Endothelial cell of umbilical vein (primary cell): ENCODE measurements around the gene PCDH19. TPM values are rescaled to one million over a fixed set of nuclear protein-coding genes. Genes with fewer than 3 reads are reported as not detected.

Source experiments
- BruUV-seq: library from RNA; stranded (reverse); fragments of 400-500 nt; replicated peaks from 2 replicates; lab custom pipeline; 2021; lab: Mats Ljungman, UMichigan
- CTCF ChIA-PET: fragments of 300-600, 350-600 bp; sonication (Branson Sonifier 250); formaldehyde crosslinking; loops from one replicate; lab custom pipeline; 2021; ENCODE audit warnings: antibody characterized with exemption, inconsistent platforms; lab: Charles Lee
- POLR2A ChIA-PET: fragments of 300-600, 350-600 bp; sonication (Branson Sonifier 250); formaldehyde crosslinking; loops from one replicate; lab custom pipeline; 2021; ENCODE audit warnings: antibody characterized with exemption, inconsistent platforms; lab: Charles Lee
- DNase-seq: peaks from one replicate; pipeline ENCODE4 v3.0.0-alpha.2; 2011; ENCODE audit warnings: low read depth, low spot score
- FAIRE-seq: peaks from 2 replicates; lab custom pipeline; 2011; peaks lifted over from hg19 to GRCh38; lab: Jason Lieb, UNC
- H2AFZ ChIP-seq: 2 replicates; pipeline ENCODE4 v1.6.0; 2012; ENCODE audit warnings: low read depth, low read length, control low read depth, inconsistent platforms
- H3K27ac ChIP-seq: 2 replicates; pipeline ENCODE4 v1.5.1; 2011; ENCODE audit warnings: low read depth, mild to moderate bottlenecking, control low read depth, low read length, moderate library complexity; ENCODE audit not compliant: insufficient read depth
- H3K27me3 ChIP-seq, 2 experiments: 2 replicates each; pipeline versions ENCODE4 v1.6.0 to v1.6.1; 2011; ENCODE audit warnings: low read length in 2 of 2, mixed read lengths in 1 of 2; ENCODE audit not compliant: control insufficient read depth in 2 of 2, insufficient read depth in 2 of 2
- H3K36me3 ChIP-seq, 2 experiments: 2 replicates in 1 of 2; 3 replicates in 1 of 2; pipeline ENCODE4 v1.5.1; 2011; ENCODE audit warnings: low read length in 2 of 2, mild to moderate bottlenecking in 1 of 2, moderate library complexity in 1 of 2; ENCODE audit not compliant: control insufficient read depth in 2 of 2, insufficient read depth in 2 of 2; ENCODE audit errors: extremely low read depth in 1 of 2
- H3K4me1 ChIP-seq: 3 replicates; pipeline ENCODE4 v1.5.1; 2011; ENCODE audit warnings: mild to moderate bottlenecking, low read length; ENCODE audit not compliant: control insufficient read depth, insufficient read depth; ENCODE audit errors: extremely low read depth
- H3K4me2 ChIP-seq: 2 replicates; pipeline ENCODE4 v1.6.1; 2011; ENCODE audit warnings: low read length, control low read depth, mixed read lengths; ENCODE audit not compliant: insufficient read depth
- H3K4me3 ChIP-seq, 3 experiments: fragments of 200-600 bp in 1 of 3; sonication (generic), shearing (Covaris generic) in 1 of 3; replicated peaks in 1 of 3; 2 replicates each; pipeline ENCODE4 v1.5.1; 2011 to 2016; ENCODE audit warnings: control low read depth in 3 of 3, low read length in 3 of 3, mild to moderate bottlenecking in 2 of 3, inconsistent platforms in 1 of 3, low read depth in 1 of 3, moderate library complexity in 1 of 3; ENCODE audit not compliant: insufficient read depth in 1 of 3
- H3K79me2 ChIP-seq: 2 replicates; pipeline ENCODE4 v1.6.0; 2012; ENCODE audit warnings: low read length, inconsistent platforms; ENCODE audit not compliant: control insufficient read depth, insufficient read depth
- H3K9ac ChIP-seq: replicated peaks from 2 replicates; pipeline ENCODE3; 2011; ENCODE audit warnings: low read length, control low read depth; ENCODE audit not compliant: insufficient read depth; ENCODE audit errors: extremely low read depth
- H3K9me1 ChIP-seq: replicated peaks from 3 replicates; pipeline ENCODE4 v1.6.0; 2011; ENCODE audit warnings: mild to moderate bottlenecking, low read length; ENCODE audit not compliant: control insufficient read depth, insufficient read depth; ENCODE audit errors: extremely low read depth
- H3K9me3 ChIP-seq: replicated peaks from 2 replicates; pipeline ENCODE4 v1.5.1; 2012; ENCODE audit warnings: low read length, inconsistent platforms; ENCODE audit not compliant: control insufficient read depth, insufficient read depth
- H4K20me1 ChIP-seq: replicated peaks from 2 replicates; pipeline ENCODE3; 2011; ENCODE audit warnings: mild to moderate bottlenecking, low read length; ENCODE audit not compliant: control insufficient read depth, insufficient read depth; ENCODE audit errors: extremely low read depth
- CTCF ChIP-seq, 2 donors: IDR thresholded peaks; 1 replicate in 1 of 2; 2 replicates in 1 of 2; pipeline ENCODE4 v1.5.1; 2011; ENCODE audit warnings: low read length in 2 of 2, mild to moderate bottlenecking in 2 of 2, moderate library complexity in 2 of 2, control low read depth in 1 of 2, inconsistent platforms in 1 of 2, low read depth in 1 of 2; ENCODE audit not compliant: insufficient read depth in 1 of 2; ENCODE audit errors: extremely low read depth in 1 of 2
- EZH2 ChIP-seq: IDR thresholded peaks from 2 replicates; pipeline ENCODE4 v1.6.1; 2012; ENCODE audit warnings: borderline replicate concordance, low read depth, mild to moderate bottlenecking, moderate library complexity, low read length, inconsistent platforms; ENCODE audit not compliant: severe bottlenecking
- FOS ChIP-seq: IDR thresholded peaks from 2 replicates; pipeline ENCODE4 v1.6.1; 2011; ENCODE audit warnings: mild to moderate bottlenecking, low read length, moderate library complexity, borderline replicate concordance; ENCODE audit not compliant: insufficient read depth
- GATA2 ChIP-seq: IDR thresholded peaks from 2 replicates; pipeline ENCODE4 v1.7.0; 2011; ENCODE audit warnings: low read depth, mild to moderate bottlenecking, moderate library complexity, mixed read lengths, low read length; ENCODE audit not compliant: insufficient read length, insufficient read depth
- JUN ChIP-seq: IDR thresholded peaks from 2 replicates; pipeline ENCODE4 v1.6.1; 2011; ENCODE audit warnings: borderline replicate concordance, low read depth; ENCODE audit not compliant: insufficient read length, insufficient read depth
- MAX ChIP-seq: IDR thresholded peaks from 2 replicates; pipeline ENCODE4 v1.6.1; 2011; ENCODE audit not compliant: insufficient read depth, insufficient read length
- MYC ChIP-seq: IDR thresholded peaks from one replicate; pipeline ENCODE4 v1.6.1; 2011; ENCODE audit warnings: mild to moderate bottlenecking, low read depth, low read length
- POLR2A ChIP-seq: IDR thresholded peaks from 2 replicates; pipeline ENCODE4 v1.6.1; 2012; ENCODE audit warnings: low read depth, mild to moderate bottlenecking, control low read depth, low read length
- POLR2AphosphoS5 ChIP-seq: IDR thresholded peaks from 2 replicates; pipeline ENCODE4 v1.6.1; 2012; ENCODE audit warnings: low read depth, mild to moderate bottlenecking, control low read depth, low read length, moderate library complexity; ENCODE audit not compliant: insufficient read depth
- dilution Hi-C: fragments of 300-500 bp; cut with MboI; formaldehyde crosslinking; loops from one replicate; pipeline ENCODE4 v1.15.0; 2019; ENCODE audit warnings: low sequenced_read_pairs; ENCODE audit not compliant: extremely low pct_ligation_motif_present
- intact Hi-C: fragments of 100-400 bp; cut with micrococcal nuclease; formaldehyde crosslinking; loops from one replicate; pipeline ENCODE4 v1.10.0; 2022
- polyA plus RNA-seq, 4 experiments: library from polyadenylated mRNA; depleted of rRNA in 3 of 4; stranded (reverse) in 3 of 4; unstranded in 1 of 4; fragments of >200 nt; gene quantifications; 2 replicates each; pipeline versions ENCODE4 v1.2.1 to v1.2.3, GENCODE V29; 2011 to 2012; ENCODE audit warnings: missing spikeins in 1 of 4
- total RNA-seq: library from RNA; stranded (reverse); gene quantifications from 2 replicates; pipeline ENCODE4 v1.2.3, GENCODE V29; 2021

PCDH19 gene
- total and polyA plus RNA-seq, 2 donors (not counting 3 experiments of a cell fraction or from before 2014, with no cell fraction given) = 1.2 to 4.3 TPM

GRCh38 chrX:100379388-100379986 is 30.6 kb downstream of the PCDH19 start:
- no peaks in the 10 kb centered on the region for H3K9me1 ChIP-seq
- no peaks in the 10 kb centered on the region for H3K4me1 ChIP-seq
- no peak overlapping the region for H3K9ac ChIP-seq
- H3K79me2 ChIP-seq = no peaks in the 10 kb centered on the region
- H3K4me2 ChIP-seq = no peak overlapping the region
- CTCF ChIA-PET = interaction anchor here (2.4 to 2.5 kb wide), 3 partner anchors 11 to 265 kb away, joined by 9 to 19 read pairs (median 11); no protein-coding TSS in a partner anchor
- H4K20me1 ChIP-seq = no peaks in the 10 kb centered on the region
- POLR2A ChIA-PET = no interaction called here
- dilution Hi-C loops (no loop called here), intact Hi-C loops (loop anchor here (5.0 to 10.0 kb wide), 2 partner anchors 582 to 1075 kb away; no protein-coding TSS in a partner anchor)
- FAIRE-seq = peak; percentile 90
- H3K4me3 ChIP-seq = no peak overlapping the region
- H2AFZ ChIP-seq = no peak overlapping the region
- H3K27ac ChIP-seq = no peak overlapping the region
- DNase-seq = peak; percentile 37
- no peaks in the 10 kb centered on the region for H3K9me3 ChIP-seq
- TF ChIP-seq POLR2A = no peak
- TF ChIP-seq GATA2 = peak; percentile 72
- TF ChIP-seq CTCF (IDR thresholded peaks at IDR 0.05; ENCODE audit: extremely low read depth in 1 of 2, insufficient read depth in 1 of 2, low read depth in 1 of 2, low read length in 2 of 2) = peak; percentile 16 to 47
- no peaks in the 10 kb centered on the region for H3K36me3 ChIP-seq
- no TSS peak for BruUV-seq
- H3K27me3 ChIP-seq = no peaks in the 10 kb centered on the region

- TF ChIP-seq FOS (no peak), EZH2 (no peak), MYC (no peak), MAX (no peak), CTCF (IDR thresholded peaks at IDR 0.05; ENCODE audit: extremely low read depth in 1 of 2, insufficient read depth in 1 of 2, low read depth in 1 of 2, low read length in 2 of 2) (no peak), GATA2 (no peak), JUN (no peak), POLR2A (no peak), POLR2AphosphoS5 (no peak)
- POLR2A ChIA-PET = no interaction called here
- Histone ChIP-seq H2AFZ (no peak overlapping the region), H3K9me3 (no peaks in the 10 kb centered on the region), H3K4me2 (no peak overlapping the region), H3K27me3 (no peaks in the 10 kb centered on the region), H3K36me3 (no peaks in the 10 kb centered on the region), H3K9ac (no peak overlapping the region), H3K79me2 (no peaks in the 10 kb centered on the region), H4K20me1 (no peaks in the 10 kb centered on the region), H3K4me3 (no peak overlapping the region), H3K4me1 (no peaks in the 10 kb centered on the region), H3K9me1 (no peaks in the 10 kb centered on the region), H3K27ac (no peak overlapping the region)
- no TSS peak for BruUV-seq
- dilution Hi-C loops (no loop called here), intact Hi-C loops (loop anchor here (5.0 to 10.0 kb wide), 2 partner anchors 581 to 1073 kb away; no protein-coding TSS in a partner anchor)
- CTCF ChIA-PET = interaction anchor here (2.4 to 2.5 kb wide), 3 partner anchors 9 to 263 kb away, joined by 9 to 19 read pairs (median 11); no protein-coding TSS in a partner anchor
- DNase-seq = no peak
- no peak for FAIRE-seq
Observed at GRCh38 chrX:100377826-100378225, 32.2 kb downstream of the PCDH19 start.
